Amniotic stem cell (primary cell): ENCODE data around the gene ANKRD6.

Experiments used
- DNase-seq: peaks from one replicate; lab custom pipeline; 2025; lab: John Stamatoyannopoulos, UW

ANKRD6 gene

DNA sequence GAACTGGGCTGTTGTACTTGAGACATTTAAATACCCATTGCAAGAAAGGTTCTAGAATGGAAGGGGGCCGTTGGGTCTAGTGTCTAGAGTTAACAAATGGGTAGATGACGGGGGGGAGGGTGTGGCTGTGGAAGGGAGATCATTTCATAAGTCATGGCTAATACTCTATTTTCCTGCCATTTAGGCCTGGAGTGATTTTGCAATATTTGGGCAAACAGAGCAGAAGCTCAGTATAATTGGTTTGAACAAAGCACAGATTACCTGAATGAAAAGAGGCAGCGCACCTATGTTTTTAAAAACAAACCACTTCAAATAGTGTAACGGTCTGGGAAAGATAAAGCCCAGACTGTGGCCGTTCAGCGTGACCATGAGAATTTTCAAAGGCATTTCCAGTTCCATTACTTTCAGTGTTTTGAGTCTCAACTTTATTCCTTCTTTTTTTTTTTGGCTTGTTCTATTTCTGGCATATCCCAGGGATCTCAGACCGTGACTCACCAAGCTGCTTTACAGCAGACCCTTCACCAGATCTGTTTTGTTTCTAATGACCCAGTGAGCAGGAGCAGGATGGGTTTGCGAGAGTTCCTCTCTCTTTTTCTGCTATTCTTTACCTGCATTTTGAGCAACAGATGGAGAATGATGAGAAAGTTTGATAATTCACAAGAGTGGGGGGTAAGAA, 131.9 kb downstream of the ANKRD6 start:
- DNase-seq: no peak

DNA sequence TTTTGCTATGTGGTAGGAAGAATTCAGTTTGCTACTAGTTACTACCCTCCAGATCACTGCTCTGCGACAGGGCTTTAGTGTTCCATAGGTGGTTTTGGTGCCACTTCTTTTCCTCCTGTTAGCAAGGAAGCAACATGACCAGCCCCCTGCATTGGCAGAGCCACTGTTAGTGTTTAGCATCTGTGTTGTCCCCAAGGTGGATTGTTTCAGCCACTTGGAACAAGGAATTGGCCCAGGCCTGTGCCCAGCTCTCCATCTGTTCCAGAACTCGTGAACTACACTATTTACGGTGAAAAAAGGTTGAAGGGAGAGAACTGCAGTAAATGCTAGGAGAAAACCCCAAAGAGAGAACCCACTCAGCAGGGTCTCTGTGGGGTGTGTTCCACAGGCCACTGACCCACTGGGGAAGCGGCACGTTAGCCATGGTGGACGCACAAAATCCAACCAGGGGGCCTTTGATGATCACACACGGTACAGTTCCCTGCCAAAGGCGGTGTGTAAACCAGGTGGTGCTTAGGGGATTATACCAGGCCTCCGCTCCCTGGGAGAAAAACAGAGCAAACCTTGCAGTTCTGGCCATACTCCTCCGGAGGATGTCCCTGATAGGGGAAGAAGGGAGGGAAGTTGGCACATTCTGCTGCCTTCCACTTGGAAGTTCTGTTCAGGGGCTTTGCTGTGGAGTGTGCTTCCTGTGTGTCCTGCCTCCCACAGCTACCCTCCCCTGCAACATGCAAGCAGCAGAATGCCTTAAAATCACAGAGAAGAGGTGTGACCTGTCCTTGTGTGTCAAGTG, 133.3 kb downstream of the ANKRD6 start:
- no peak for DNase-seq

DNA sequence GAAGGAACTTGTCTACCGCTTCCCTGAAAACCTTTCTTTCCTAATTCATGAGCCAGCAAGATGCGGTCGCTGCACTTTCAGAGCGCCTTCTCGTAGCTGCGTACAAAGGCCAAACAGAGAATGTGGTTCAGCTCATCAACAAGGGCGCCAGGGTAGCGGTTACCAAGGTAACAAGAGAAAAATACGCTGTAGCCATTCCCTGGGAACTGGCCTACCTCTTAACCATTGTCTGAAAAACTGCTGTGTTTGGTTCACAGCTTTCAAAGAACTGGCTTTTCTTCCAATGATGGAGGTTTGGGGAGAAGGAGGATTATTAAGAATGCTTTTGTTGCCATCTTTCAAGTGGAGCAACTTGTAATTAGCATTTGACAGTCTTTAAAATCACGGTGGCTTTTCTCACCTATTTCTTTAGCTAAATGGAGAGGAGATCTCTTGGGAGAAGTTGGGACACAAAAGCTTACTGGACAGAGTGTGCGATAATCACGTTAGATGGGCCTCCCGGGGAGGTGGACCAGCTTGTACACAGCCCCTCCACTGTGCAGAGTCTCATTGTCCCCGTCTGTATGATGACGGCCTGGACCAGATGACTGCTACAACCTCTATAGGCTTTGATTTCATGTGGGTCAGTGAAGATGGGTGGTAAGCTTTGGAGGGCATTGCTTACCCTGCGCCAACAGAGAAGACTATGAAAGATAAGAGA, 134.1 kb downstream of the ANKRD6 start:
- no peak for DNase-seq

DNA sequence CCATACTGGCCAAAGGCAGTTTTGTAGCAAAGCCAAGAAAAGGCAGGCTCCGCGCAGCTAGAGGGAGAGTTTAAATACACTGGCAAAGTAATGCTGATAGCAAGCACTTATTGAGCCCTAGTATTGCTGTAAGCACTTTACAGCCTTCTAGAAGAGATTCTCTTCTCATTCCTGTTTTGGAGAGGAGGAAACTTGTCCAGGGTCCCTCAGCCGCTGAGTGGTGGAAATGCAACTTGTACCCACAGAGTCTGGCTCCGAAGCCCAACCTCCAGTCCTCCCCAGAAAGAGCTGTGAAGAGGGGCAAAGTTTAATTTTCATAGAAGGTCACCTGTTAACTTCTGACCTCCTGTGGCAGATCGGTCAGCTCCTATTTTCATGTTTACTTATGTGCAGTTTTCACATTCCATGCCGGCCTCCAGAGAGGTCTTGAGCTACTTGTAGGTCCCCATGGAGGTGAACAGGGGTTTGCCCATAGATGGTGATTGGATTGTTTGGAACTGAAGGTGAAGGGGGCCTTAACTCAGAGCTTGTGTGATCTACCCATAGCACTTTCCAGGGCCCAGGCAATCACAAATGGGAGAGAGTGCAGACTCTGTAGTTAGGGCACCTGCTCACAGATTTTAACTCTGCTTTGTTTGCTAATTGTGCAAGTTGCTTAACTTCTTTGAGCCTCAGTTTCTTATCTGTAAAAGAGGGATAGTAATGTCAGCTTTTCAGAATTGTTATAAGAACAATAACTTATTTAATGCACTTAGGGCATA, 134.9 kb downstream of the ANKRD6 start:
- DNase-seq: no peak

DNA sequence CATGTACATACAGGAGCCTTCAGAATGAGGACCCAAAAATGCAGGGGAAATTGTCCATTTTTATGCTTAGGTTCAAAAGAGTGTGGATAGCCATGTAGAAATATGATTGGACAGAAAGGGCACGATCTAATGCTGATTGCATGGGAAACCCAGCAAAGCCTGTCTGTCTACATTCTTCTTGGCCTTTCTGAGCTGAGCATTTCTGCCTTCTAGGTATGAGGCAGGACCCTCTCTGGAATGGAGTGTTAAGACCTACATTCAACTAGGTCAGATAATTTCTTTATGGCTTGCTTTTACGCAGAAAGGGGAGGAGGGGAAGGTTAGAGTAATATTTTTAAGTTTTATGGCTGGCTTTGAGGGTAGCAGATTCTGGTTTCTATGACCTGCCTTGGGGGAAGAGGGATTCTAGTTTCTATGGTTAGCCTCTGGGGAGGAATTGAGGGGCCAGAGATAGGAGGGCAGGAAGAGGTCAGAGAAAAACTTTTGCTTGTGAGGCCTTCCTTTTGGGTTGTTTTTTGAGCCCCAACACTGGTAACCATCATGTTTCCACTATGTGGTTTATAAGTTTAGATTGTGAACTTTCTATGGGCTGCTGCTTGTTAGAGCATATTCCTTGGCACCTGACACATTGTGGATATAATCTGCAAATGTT, 142.1 kb downstream of the ANKRD6 start:
- no peak for DNase-seq

DNA sequence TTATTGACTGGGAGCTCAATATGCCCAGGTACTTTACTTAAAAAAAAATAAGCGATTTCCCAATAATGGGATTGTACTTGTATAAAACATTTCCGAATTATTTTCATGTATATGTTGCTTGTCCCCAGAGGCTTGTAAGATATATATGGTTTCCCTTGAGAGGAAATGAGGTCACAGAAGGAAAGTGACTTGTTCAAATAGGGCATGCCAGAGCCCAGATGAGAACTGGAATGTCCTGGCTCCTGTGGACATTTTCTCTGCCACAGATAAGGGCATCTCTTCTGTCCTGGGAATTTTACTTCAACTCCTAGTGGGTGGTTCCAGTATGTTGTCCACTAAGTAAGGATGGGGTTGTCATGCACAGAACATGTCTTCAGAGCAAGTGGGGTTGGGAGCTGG, 142.6 kb downstream of the ANKRD6 start:
- DNase-seq: no peak

DNA sequence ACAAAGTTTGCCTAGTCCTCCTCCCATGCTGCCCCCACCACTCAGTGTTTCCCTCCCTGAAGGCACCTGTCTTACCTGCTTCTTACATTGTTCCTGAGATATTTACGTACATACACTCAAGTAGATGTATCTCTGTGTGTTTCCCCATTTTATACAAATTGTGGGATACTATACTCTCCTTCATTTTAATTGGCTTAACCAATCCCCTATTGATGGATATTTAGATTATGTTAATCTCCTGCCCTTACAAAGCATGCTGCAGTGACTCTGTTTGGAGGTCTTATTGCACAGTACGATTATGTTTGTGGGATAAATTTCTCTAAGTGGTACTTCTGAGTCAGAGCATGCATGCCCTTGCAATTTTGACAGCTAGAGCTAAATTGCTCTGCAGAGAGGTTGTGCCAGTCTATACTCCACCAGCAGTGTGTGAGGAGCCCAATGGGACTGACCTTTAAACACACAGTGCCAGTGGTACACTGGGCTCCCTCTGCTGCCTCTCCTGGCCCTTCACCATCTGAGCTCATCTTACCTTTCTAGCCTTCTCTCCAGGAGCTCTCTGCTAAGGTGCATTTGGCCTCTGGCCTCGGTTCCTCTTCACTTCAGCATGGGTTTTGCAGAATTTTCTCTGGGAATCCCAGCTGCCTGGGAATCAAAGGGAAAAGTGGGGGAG, 148.2 kb downstream of the ANKRD6 start:
- DNase-seq: no peak

DNA sequence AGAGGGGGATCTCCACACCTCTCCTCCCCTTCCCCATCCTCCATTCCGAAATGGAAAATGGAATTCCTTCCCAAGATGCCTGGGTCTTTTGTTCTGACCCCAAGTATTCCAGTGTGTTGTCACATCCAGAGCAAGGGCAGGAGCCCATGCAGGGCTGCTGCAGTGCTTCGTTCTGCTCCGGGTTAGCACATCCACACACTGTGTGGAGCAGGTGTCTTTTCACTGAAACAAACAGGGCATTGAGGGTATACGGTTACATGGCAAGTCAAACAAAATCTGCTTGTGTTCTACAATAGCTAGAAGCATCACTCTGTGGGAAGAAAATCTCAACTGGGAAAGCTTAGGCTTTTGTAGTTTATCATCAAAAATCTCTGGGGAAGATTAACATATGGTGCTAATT, 148.7 kb downstream of the ANKRD6 start:
- no peak for DNase-seq

DNA sequence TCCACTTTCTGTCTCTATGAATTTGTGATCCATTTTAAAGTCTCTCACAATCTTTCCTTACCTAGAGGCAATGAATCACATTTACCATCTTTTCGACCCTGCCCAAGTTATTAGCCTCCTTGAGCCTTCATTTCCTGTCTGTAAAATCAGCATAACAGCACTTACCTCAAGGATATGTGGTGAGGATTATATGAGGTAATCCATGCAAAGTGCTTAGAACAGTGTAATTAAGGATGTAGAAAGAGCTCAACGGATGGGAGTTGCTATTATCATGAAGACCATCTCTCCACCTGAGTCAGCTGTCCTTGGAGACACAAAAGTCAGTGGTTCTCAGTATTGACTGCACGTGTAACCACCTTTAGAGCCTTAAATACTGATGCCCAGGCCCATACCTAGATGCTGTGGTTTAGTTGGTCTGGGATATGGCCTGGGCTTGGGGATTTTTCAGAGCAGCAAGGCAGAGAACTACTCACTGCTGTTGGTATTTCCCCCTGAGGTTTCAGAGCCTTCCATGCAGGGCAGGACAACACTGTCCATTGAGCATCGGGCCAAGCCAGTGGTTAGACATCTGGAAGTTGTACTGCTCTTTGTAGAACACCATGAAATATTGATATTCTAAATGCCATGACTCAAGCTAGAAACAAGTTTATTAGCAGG, 149.8 kb downstream of the ANKRD6 start:
- DNase-seq: no peak

DNA sequence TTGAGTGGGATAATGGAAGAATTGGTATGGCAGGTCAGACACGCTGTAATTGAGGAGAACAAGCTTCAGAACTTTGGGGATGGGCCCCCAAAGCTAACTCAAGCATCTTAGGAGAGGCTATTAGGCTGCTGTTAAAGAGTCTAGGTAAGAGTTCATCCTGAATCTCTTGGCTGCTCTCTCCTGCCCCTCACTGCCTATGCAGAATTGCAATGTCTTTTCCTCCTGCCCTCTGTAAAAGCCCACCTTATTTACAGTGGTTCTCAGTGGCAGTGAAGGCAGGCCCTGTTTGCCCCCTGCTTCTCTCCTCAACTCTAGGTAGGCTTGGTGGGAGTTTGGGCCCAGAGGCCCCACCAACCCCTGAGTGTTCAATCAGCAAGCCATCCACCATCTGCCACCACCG, 150.6 kb downstream of the ANKRD6 start:
- no peak for DNase-seq

DNA sequence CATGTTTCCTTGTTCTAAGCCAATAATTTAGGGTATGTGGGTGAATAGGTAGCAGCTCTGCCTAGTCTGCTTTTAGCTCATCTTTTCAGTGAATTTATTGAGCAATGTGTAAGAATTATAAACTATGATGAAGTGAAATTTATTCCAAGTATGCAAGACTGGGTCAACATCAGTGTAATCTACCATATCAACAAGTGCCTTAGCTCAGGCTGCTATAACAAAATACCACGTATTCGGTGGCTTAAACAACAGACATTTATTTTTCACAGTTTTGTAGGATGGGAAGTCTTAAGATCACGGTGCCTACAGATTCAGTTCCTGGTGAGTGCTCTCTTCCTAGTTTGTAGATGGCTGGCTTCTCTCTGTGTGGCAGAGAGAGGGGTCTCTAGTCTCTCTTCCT, 151.6 kb downstream of the ANKRD6 start:
- no peak for DNase-seq

DNA sequence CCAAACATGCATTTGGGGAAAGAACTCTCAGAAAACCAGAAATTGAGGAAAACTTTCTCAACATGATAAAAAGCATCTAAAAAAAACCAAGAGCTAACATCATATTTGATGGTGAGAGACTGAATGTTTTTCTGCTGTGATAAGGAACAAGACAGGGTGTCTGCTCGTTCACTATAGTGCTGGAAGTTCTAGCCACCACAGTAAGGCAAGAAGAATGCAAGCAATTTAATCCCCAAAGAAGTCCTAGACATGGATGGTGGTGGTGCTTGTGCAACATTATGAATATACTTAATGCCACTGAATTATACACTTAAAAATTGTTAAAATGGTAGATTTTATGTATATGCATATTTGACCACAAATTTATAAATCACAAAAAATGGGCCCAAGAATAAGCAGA, 152.2 kb downstream of the ANKRD6 start:
- no peak for DNase-seq

DNA sequence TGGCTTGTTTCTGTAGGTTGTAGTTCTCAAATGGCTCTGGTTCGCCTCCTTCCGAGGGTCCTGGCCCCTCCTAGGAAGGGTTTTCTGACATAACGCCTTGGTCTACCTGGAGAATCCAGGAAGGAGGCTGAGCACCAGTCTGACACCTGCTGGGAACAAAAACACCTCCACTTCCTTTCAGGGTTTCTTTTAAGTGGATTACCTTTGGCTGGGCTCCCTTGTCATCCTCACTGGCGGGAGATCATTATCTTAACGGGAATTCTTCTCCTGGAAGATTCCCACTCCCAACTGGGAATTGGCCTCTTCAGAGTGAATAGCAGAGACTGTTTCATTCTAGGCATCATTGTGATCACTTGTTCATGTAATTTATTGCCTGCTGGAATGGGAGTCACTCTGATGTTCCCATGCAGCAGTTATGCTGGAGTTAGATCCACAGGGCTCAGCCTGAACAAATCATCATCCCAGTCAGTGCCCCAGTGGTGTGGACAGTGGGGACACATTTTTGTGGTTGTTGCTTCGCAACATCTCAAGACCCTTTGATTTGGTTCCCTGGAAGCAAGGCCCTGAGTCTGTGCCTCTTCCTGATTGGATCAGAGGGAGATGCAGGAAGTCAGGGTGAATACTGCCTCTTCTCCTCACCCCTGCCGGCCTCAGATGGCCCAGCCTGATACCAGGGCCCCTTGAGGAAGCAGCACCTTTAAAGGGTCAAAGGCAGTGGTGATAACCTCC, 156.5 kb downstream of the ANKRD6 start:
- DNase-seq: no peak

DNA sequence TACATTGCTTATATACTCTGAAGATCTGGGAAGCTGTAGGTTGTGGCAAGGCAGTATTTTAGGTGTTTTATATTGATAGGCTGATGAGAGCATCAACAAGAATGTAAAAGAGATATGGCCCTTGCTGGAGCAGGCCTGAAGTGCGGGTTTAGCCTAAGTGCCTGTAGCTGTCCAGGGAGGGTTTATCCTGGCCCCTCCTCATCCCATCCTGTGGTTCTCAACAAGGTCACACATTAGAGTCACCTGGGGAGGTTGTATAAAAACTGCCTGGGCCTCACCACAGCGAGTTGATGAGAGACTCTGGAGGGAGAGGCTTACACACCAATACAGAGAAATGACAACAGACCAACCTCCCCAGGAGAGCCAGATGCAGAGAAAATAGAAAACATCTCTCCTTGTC, 157.2 kb downstream of the ANKRD6 start:
- DNase-seq: no peak

DNA sequence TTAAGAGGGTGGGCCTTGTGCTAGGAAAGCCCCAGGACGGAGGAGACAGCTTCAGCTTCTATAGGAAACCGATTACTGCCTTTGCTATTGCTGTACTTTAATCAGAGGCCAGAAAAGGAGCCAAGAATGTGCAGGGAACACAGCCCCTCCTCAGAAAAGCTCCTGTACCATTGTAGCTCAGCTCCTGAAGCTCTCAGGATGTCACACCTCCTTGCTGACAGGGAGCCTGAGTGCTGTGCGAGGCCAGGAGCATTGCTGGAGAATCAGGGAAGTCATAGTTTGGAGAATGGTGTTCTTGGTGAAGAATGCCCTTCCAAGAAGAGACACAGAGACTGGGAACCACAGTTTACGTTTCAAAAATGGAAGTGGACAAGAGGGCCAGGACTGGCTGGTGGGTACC, 158.8 kb downstream of the ANKRD6 start:
- no peak for DNase-seq

DNA sequence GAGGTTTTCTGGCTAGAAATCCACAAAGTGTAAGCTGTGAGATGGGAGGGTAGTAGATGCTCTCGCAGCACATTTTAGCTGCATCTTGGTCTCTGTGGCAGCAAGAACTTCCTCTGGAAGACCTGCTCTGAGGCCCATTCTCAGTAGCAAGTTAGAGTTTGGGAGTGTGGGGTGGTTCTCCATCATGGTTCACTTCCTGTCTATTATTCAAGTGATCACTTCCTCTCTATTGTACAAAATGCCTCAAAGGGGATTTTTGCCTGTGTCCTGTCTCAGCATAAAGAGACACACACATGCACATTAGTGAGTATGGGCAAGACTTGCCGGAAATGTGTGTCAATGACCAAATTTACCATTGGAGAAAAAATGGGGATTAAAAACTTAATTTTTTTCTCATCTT, 163.1 kb downstream of the ANKRD6 start:
- no peak for DNase-seq

DNA sequence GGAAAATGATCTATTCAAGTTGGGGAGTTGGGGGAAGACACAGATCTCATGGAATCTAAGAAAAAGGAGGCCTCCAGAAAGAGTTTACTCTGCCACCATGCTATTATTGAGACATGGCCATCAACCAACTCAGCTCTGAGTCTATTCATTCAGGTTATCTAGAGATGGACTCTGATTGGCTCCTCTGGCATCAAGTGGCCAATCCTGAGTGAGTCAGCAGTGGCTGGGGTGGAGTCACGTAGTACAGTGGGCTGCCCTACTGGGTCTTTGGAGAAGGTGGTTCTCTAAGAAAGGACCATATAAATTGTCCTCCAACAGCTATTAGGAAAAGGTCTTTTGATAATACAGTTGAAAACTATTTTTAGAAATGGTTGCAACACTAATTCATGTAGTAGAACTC, 163.5 kb downstream of the ANKRD6 start:
- DNase-seq: no peak

DNA sequence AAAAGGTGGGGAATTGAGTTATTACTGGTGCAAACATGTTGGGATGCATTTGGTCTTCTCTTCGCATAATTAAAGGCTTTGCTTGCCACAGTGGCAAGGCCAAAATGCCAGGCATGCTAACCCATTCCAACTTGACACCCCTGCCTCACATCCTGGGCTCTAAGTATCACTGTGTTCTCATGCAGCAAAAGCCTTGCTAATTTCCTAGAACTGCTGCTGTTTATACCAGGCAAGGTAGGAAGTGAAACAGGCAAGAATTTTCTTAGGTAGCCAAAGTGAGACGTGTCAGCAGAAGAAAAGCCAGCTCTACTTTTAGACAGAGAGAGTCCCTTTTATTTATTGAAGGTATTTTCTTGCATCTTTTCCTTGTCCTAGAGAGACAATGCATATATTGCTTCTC, 164.4 kb downstream of the ANKRD6 start:
- no peak for DNase-seq

DNA sequence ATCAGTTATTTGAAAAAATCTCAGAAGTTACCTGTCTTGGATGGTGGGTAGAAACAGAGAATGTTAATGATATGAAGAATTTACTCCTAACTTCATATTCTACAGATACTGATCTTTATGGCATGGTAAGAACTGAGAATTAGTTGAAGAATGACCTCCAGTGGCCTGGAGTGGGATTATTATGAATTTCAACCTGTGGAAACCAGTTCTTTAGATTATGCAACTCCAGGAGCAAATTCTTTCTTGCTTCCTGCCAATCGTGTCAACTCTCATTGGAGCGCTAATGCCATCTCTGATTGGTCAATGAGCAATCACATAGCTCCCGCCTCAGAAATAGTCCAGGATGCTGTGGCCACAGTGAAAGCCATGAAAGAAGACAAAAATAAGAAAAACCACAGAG, 165.0 kb downstream of the ANKRD6 start:
- DNase-seq: no peak

DNA sequence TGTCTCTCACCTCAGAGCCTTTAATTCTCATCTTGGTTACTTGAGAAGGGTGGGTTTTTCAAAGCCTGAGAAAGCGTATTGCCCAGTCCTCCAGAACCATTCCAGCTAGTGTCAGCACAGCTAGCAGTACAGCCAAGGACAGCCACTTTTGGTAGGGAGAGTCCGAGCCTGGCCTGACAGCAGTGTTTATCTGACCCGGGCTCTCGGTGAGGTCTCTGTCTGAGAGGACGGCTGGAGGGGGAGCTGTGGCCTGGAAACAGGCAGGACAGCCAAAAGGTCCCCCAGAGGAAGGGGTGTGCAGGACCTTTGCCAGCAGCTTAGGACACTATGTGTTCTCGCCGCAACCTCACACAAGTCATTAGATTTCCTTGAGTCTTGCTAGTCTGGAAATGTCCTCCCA, 166.8 kb downstream of the ANKRD6 start:
- no peak for DNase-seq
